NCI-H1417 (cell line): ENCODE results near the gene CACNB2.

ENCODE experiments used
- DNase-seq, 3 experiments: peaks; one replicate each; lab custom pipeline; 2025; lab: John Stamatoyannopoulos, UW

Gene CACNB2

DNA sequence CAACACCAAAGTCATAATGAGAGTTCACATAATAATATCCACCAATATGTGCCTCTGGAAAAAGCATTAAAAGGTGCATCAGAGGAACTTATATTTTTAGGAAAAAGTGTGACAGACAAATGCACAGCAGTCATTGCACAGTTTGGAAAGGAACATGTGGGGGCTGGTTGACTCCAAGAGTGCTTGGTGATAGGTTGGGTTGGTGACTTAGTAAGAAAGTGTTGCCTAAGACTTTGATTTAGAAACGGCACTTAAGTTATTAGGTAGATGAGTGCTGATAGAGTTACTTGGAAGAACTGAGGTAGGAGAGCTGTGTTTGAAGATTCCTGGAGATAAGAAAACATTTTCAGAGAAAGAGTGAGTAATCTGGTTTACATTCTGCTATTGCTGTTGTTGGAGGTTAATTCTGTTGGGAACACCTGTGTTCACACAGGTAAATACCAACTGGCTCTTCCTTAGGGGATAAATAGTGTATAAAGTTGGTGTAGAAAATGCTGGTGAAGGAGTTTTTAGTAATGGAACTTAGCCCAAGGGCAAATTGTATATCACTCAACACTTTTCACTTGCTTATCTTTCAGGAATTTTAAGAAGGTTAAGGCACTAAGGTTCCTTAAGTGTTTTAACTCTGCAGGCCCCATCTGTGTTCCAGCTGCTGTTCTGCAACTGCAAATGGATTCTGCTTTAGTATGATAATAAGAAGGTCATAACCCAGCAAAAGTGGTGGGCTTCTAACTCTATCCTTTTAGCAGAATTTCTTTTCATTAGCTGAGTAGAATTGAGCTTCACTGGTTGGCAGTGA is 315.1 kb downstream of the CACNB2 start:
- no peak for DNase-seq

DNA sequence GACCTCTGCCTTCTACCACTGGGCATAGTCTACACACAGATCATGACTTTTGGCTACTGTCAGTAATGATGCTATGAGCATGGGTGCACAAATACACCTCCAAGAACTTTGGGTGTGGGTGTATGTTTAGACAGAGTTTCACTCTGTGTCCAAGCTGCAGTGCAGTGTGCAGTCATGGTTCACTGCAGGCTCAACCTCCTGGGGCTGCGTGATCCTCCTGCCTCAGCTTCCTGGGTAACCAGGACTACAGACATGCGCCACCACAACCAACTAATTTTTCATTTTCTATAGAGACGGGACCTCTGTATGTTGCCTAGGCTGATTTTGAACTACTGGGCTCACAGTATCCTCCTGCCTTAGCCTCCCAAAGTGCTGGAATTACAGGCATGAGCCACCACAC is 316.8 kb downstream of the CACNB2 start:
- DNase-seq = no peak

GRCh38 chr10:18460032-18460431 is 319.8 kb downstream of the CACNB2 start:
- no peak for DNase-seq

DNA sequence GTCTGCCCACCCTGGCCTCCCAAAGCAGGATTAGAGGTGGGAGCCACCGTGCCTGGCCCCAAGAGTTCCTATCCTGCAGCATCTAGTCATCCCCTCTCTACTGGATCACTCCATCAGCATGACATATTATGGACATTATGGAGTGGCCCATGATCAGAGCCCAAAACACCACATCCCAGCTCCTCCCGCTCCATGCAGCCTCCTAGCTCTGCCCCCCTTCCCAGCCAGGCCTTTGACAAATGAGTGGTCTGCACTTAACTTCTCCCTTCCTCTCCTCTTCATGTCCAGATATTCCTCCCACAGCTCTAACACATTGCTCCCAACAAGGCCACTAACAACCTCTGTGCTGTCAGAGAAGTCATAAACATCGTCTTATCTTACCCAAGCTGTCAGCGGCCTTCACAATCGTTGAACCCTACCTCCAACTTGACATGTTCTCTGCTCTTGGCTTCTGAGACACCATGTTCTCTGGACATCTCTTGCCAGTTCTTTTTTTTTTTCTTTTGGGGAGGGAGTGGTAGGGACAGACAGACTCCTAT is 323.5 kb downstream of the CACNB2 start:
- DNase-seq = no peak

- DNase-seq = no peak
Measured at GRCh38 chr10:18469125-18469524, 328.9 kb downstream of the CACNB2 start.

- peak in 2 of 3 experiments; percentile 1 to 29 for DNase-seq
Measured at GRCh38 chr10:18472977-18473376, 332.8 kb downstream of the CACNB2 start.

DNA sequence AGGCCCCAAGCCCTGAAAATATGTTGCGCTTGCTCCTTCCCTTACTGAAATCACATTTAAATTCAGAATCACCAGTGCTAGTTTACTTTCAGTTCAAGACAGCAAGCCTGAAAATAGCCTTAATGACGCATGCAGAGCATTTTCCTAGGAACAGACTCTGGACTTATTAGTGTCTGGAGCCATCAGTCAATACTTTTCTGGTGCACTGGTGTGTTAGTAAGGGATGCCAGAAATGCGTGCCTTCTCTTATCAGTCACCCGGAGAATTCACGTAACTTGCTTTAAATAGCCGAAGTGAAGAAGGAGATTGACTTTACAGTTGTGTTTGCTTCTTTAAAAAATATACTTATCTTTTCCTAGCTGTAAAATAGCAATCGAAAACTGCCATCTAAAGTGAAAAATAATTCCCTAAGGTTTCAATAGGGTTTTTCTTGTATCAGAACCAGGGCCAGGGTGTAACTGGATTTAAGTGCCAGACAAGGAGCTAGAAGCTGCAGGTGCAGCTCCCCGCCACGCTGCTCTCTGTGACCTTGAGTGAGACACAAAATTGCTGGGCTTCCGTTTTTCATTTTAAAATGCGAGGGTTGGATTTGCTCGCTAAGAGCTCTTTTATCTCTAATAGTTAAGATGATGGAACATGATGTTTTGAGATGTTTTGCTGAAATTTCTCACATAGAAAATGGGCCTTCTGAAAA is 333.3 kb downstream of the CACNB2 start:
- DNase-seq = peak in 2 of 3 experiments; percentile 29 to 75

DNA sequence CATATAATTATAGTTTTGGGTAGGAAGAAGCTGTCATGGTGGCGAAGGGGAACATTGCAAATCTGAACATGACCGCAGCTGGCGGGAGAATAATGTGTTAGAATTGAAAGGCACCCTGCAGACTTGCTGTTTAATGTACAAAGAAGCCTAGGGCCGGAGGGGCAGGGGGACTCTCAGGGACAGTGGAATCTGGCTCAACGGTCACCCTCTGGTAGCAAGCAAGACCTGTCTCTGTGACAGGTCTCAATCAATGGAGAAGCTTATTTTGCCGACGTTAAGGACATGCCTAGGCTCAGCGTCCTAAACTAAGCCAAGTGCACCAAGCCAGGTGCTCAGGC is 333.9 kb downstream of the CACNB2 start:
- DNase-seq = peak in 2 of 3 experiments; percentile 29 to 75

GRCh38 chr10:18476076-18476647 is 335.9 kb downstream of the CACNB2 start:
- no peak for DNase-seq

- DNase-seq = no peak
Measured at GRCh38 chr10:18478354-18478753, 338.1 kb downstream of the CACNB2 start.

DNA sequence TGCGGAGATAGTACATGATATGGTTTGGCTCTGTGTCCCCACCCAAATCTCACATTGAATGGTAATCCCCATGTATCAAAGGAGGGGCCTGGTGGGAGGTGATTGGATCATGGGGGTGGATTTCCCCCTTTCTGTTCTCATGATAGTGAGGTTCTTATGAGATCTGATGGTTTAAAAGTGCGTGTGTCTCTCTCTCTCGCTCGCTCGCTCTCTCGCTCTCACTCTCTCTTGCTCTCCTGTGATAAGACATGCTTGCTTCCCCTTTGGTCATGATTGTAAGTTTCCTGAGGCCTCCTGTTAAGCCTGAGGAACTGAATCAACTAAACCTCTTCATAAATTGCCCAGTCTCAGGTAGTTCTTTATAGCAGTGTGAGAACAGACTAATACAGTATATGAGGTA is 339.3 kb downstream of the CACNB2 start:
- no peak for DNase-seq

DNA sequence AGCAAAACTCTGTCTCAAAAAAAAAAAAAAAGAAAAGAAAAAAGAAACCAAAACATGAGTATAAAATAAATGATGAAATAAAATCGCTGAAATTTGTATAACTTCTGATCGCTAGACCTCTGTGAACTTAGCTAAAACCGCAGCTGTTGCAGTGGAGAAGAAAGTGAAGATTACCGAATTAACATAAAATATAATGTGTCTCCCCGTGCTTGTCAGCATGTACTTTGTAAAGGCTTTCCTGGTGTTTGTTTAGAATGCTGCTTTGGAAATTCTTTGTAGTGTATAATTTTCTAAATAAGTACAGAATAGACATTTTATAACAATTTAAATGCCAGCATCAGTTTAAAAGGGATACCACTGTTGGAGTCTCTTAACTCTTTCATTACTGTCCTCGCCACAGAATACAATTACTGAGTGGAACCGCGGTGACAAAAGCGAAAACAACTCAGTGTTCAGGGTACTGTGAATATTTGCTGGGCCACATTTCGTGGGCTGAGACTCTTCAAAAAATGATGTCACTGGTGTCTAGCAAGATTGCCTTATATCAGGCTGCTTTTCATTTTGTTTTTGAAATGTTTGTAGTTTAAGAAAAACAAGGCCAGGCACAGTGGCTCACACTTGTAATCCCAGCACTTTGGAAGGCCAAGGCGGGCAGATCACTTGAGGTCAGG is 343.4 kb downstream of the CACNB2 start:
- no peak for DNase-seq

DNA sequence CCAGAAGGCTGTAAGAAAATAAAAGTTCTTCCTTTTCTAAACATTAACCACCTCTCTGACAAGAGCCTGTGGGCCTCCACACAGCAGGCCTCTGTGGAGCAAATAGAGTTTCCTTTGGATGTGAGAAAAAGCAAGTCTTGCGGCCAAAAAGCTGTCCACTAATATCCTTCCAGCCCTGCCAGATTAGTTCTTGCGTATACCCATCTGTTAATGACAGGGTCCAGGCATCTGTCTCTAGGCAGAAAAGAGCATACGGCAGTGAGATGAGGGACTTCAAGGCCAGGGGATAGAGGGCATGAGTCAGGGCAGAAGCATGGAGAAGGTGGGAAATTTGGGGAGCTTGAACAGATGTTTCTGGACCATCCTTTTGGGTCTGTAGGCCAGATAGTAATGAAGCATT is 346.2 kb downstream of the CACNB2 start:
- DNase-seq = no peak

GRCh38 chr10:18490755-18491154 is 350.5 kb downstream of the CACNB2 start:
- DNase-seq = no peak

- no peak for DNase-seq
Measured at GRCh38 chr10:18497806-18498369, 357.7 kb downstream of the CACNB2 start.

DNA sequence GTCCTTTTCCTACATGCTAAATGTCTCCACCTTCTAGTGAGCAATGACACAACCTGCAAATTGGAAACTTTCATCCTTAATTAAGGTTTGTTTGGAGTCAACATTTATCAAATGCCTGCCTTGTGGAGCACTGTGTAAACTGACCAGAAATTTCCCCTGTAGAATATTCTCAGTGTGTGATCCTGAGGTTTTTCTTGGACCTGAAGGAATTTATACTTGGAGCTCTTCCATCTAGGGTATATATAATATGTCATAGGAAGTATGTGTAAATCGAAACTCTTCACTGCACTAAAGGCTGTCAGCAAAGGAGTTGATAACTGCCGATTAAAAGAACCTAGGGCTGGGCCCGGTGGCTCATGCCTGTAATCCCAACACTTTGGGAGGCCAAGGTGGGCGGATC is 358.8 kb downstream of the CACNB2 start:
- DNase-seq = no peak

- DNase-seq = no peak
Measured at GRCh38 chr10:18500576-18500975, 360.4 kb downstream of the CACNB2 start.

DNA sequence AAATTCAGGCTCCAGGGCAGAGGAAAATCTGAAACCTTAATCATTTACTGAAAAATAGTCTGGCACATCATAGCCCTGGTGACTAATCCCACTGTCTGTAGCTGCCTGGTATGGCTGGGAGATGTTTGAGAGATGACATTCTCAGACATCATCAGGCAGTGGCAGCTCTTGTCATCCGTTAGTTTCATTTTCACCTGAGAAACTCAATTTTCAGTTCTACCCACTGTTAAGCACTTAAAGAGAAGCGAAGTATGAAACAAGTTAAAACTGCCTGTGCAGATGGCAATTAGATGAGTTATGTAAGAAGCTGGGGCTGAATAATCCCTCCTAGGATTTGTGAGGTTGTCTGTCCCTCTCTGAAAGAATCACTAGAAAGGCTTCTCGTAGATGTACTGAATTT is 361.0 kb downstream of the CACNB2 start:
- no peak for DNase-seq

DNA sequence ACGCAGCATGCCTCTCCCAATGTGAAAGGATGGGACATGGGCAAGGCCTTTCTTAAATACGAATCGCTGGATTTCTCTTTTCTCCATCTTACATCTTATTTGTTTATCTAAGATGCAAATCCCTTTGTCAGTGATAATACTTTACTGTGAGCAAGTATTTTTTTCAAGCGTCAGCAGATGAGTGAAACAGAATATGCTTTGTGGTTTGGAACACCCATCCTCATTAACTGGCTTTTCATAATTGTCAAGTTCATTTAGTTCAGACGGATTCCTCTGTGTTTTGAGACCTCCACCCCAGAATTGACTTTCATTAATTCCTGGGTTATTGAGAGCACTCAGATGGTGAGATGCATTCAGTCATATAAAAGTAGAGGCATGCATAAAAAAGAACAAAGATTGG is 361.4 kb downstream of the CACNB2 start:
- DNase-seq = no peak

GRCh38 chr10:18504161-18504560 is 363.9 kb downstream of the CACNB2 start:
- no peak for DNase-seq

- no peak for DNase-seq
Measured at GRCh38 chr10:18505456-18506118, 365.4 kb downstream of the CACNB2 start.

DNA sequence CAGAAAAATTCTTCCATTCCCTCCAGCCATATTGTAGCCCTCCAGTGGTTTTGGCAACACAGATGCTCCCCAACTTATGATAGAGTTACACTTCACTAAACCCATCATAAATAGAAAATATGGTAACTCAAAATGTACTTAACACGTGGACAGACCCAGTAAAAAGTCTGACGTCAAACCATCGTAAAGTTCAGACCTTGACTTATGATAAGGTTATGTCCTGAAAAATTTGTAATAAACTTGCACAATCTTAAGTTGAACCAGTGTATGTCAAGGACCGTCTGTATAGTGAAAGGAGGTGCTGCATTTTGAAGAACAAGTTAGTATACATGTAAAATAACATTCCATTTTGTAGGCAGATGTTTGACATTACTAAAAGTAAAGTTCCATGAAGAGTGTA is 368.4 kb downstream of the CACNB2 start:
- DNase-seq = no peak
